DOHH2 (cell line): Measurements from ENCODE around the gene HYI.

Experiments
- CTCF ChIP-seq: fragments of 200-600 bp; sonication (generic); IDR thresholded peaks from one replicate; pipeline ENCODE4 v1.5.1; 2014; ENCODE audit warnings: antibody characterized with exemption, mild to moderate bottlenecking, low read depth, low read length; ENCODE audit not compliant: poor library complexity, severe bottlenecking
- EZH2phosphoT487 ChIP-seq: fragments of 200-600 bp; sonication (generic); IDR thresholded peaks from 2 replicates; pipeline ENCODE4 v1.6.1; 2017; ENCODE audit warnings: borderline replicate concordance, mild to moderate bottlenecking, antibody characterized with exemption, low read length, moderate library complexity, mixed read lengths

DNA sequence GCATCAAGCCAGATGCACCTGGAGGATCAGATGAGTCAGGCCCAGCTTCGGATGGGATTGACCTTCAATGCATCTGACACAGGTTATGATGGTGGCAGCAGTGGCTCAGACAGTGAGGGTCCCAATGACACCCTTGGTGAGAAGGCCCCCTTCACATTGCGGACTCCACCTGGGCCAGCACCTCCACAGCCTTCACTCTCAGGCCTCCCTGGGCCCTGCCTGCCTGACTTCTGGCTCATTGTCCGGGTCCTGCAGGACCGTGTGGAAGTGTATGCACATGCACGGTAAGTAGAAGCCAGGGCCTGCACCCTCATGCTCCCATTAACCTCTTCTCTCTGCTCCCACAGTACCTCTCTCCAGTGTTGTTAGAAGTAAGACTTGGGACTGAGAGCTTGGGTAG, 20.8 kb downstream of the HYI start:
- TF ChIP-seq CTCF (no peak), EZH2phosphoT487 (no peak)
